Caco-2 (cell line): ENCODE data around the gene GFOD1. TPM values are rescaled to one million over a fixed set of nuclear protein-coding genes. Genes with fewer than 3 reads are reported as not detected.
A peak's percentile ranks its signal among the peaks of the same experiment; 100 is the strongest.

ENCODE experiments used
- BruUV-seq: library from RNA; stranded (reverse); fragments of 400-500 nt; replicated peaks from 2 replicates; lab custom pipeline; 2021; lab: Mats Ljungman, UMichigan
- CTCF ChIA-PET: fragments of 300-600 bp; sonication (Branson Sonifier 250); formaldehyde crosslinking; loops from one replicate; lab custom pipeline; 2022; ENCODE audit warnings: antibody characterized with exemption; lab: Charles Lee
- POLR2A ChIA-PET: fragments of 300-600 bp; sonication (Branson Sonifier 250); formaldehyde crosslinking; loops from one replicate; lab custom pipeline; 2022; ENCODE audit warnings: antibody characterized with exemption; lab: Charles Lee
- DNase-seq, 2 experiments: peaks; one replicate each; pipeline versions ENCODE4 v3.0.0 to v3.0.0-alpha.2; 2020 to 2022
- H3K27me3 ChIP-seq: replicated peaks from 2 replicates; pipeline ENCODE4 v1.6.0; 2011; ENCODE audit warnings: low read length; ENCODE audit not compliant: control insufficient read depth, insufficient read depth
- H3K36me3 ChIP-seq: 2 replicates; pipeline ENCODE4 v1.5.1; 2011; ENCODE audit warnings: low read length; ENCODE audit not compliant: control insufficient read depth, insufficient read depth
- H3K4me1 ChIP-seq: fragments of 250-450 bp; sonication (Bioruptor Pico); 2 replicates; pipeline ENCODE4 v1.5.1; 2020; ENCODE audit warnings: mild to moderate bottlenecking
- H3K4me3 ChIP-seq: 2 replicates; pipeline ENCODE4 v1.5.1; 2011; ENCODE audit warnings: low read depth, mild to moderate bottlenecking, control low read depth, low read length
- H3K9me3 ChIP-seq: fragments of 250-450 bp; sonication (Bioruptor Pico); 2 replicates; pipeline ENCODE4 v1.5.1; 2020; ENCODE audit warnings: mild to moderate bottlenecking, moderate library complexity
- H3K27ac Mint-ChIP-seq: one replicate; pipeline ENCODE4 v1.8.0; 2022; ENCODE audit warnings: mixed read lengths; ENCODE audit not compliant: unreplicated experiment
- H3K27me3 Mint-ChIP-seq: one replicate; pipeline ENCODE4 v1.8.0; 2022; ENCODE audit warnings: mixed read lengths; ENCODE audit not compliant: insufficient read depth, unreplicated experiment
- H3K36me3 Mint-ChIP-seq: one replicate; pipeline ENCODE4 v1.8.0; 2022; ENCODE audit warnings: mild to moderate bottlenecking, mixed read lengths; ENCODE audit not compliant: insufficient read depth, unreplicated experiment
- H3K4me1 Mint-ChIP-seq: one replicate; pipeline ENCODE4 v1.8.0; 2022; ENCODE audit warnings: low read depth, mixed read lengths; ENCODE audit not compliant: unreplicated experiment
- H3K4me3 Mint-ChIP-seq: one replicate; pipeline ENCODE4 v1.8.0; 2022; ENCODE audit warnings: mild to moderate bottlenecking, moderate library complexity, mixed read lengths; ENCODE audit not compliant: unreplicated experiment
- H3K9me3 Mint-ChIP-seq: one replicate; pipeline ENCODE4 v1.8.0; 2022; ENCODE audit warnings: mixed read lengths; ENCODE audit not compliant: unreplicated experiment
- CTCF ChIP-seq, 2 experiments: fragments of 200-600 bp in 1 of 2; IDR thresholded peaks; 1 replicate in 1 of 2; 2 replicates in 1 of 2; pipeline versions ENCODE4 v1.5.1 to v1.8.0; 2011 to 2022; ENCODE audit warnings: antibody characterized with exemption in 1 of 2, control low read depth in 1 of 2, inconsistent platforms in 1 of 2, low read depth in 1 of 2, low read length in 1 of 2, mild to moderate bottlenecking in 1 of 2, moderate library complexity in 1 of 2; ENCODE audit not compliant: insufficient read depth in 1 of 2, severe bottlenecking in 1 of 2, unreplicated experiment in 1 of 2
- intact Hi-C: fragments of 100-400 bp; cut with micrococcal nuclease; formaldehyde crosslinking; loops from one replicate; pipeline ENCODE4 v1.10.0; 2022; ENCODE audit not compliant: unreplicated experiment
- total RNA-seq: library from RNA; stranded (reverse); gene quantifications from 2 replicates; pipeline ENCODE4 v1.2.3, GENCODE V29; 2022

Gene GFOD1
- total RNA-seq, 1 experiment from 2014 or later, result 0.84 TPM

GRCh38 chr6:13485303-13485702, 2.1 kb downstream of the GFOD1 start:
- TF ChIP-seq CTCF (IDR thresholded peaks at IDR 0.05; ENCODE audit: insufficient read depth in 1 of 2, low read depth in 1 of 2, low read length in 1 of 2, severe bottlenecking in 1 of 2, unreplicated experiment in 1 of 2), result no peak
- CTCF ChIA-PET, result no interaction called here
- no peaks in the 10 kb centered on the region for H3K36me3 Mint-ChIP-seq
- H3K9me3 Mint-ChIP-seq, result no peaks in the 10 kb centered on the region
- intact Hi-C loops, result loop anchor here (5.0 kb wide), 1 partner anchor 87 kb away; the partner anchor contains the start of gene SIRT5
- H3K4me1 Mint-ChIP-seq, result peaks cover 7% of the 10 kb centered on the region
- Histone ChIP-seq H3K4me1 (peaks cover 4% of the 10 kb centered on the region; the same call in 1 of the 2 replicates), H3K36me3 (no peaks in the 10 kb centered on the region), H3K4me3 (no peak overlapping the region), H3K27me3 (peaks cover 4% of the 10 kb centered on the region; the same call in 1 of the 2 replicates), H3K9me3 (no peaks in the 10 kb centered on the region)
- no peak overlapping the region for H3K27ac Mint-ChIP-seq
- H3K4me3 Mint-ChIP-seq, result peak overlapping the region; percentile 78
- no peak for DNase-seq
- H3K27me3 Mint-ChIP-seq, result peaks cover 30% of the 10 kb centered on the region
- BruUV-seq, result no TSS peak
- POLR2A ChIA-PET, result no interaction called here

GRCh38 chr6:13484827-13485226, 2.6 kb downstream of the GFOD1 start:
- no TSS peak for BruUV-seq
- DNase-seq, result no peak
- Mint-ChIP-seq H3K36me3 (no peaks in the 10 kb centered on the region), H3K27me3 (peaks cover 27% of the 10 kb centered on the region), H3K4me1 (peaks cover 7% of the 10 kb centered on the region), H3K27ac (no peak overlapping the region), H3K9me3 (no peaks in the 10 kb centered on the region), H3K4me3 (no peak overlapping the region)
- ChIA-PET POLR2A (no interaction called here), CTCF (no interaction called here)
- H3K27me3 ChIP-seq, result peaks cover 4% of the 10 kb centered on the region; the same call in 1 of the 2 replicates
- peaks cover 4% of the 10 kb centered on the region; the same call in 1 of the 2 replicates for H3K4me1 ChIP-seq
- intact Hi-C loops, result loop anchor here (5.0 kb wide), 1 partner anchor 87 kb away; the partner anchor contains the start of gene SIRT5
- no peaks in the 10 kb centered on the region for H3K9me3 ChIP-seq
- no peak for TF ChIP-seq CTCF (IDR thresholded peaks at IDR 0.05; ENCODE audit: insufficient read depth in 1 of 2, low read depth in 1 of 2, low read length in 1 of 2, severe bottlenecking in 1 of 2, unreplicated experiment in 1 of 2)
- no peak overlapping the region for H3K4me3 ChIP-seq
- H3K36me3 ChIP-seq, result no peaks in the 10 kb centered on the region

GRCh38 chr6:13484138-13484708, 3.2 kb downstream of the GFOD1 start:
- Histone ChIP-seq H3K27me3 (peaks cover 4% of the 10 kb centered on the region; the same call in 1 of the 2 replicates), H3K4me3 (no peak overlapping the region), H3K36me3 (no peaks in the 10 kb centered on the region), H3K9me3 (no peaks in the 10 kb centered on the region), H3K4me1 (peaks cover 4% of the 10 kb centered on the region; the same call in 1 of the 2 replicates)
- H3K27ac Mint-ChIP-seq, result no peak overlapping the region
- H3K27me3 Mint-ChIP-seq, result peaks cover 27% of the 10 kb centered on the region
- no TSS peak for BruUV-seq
- intact Hi-C loops, result no loop called here
- ChIA-PET POLR2A (no interaction called here), CTCF (interaction anchor here (0.6 kb wide), 1 partner anchor 110 kb away, joined by 3 read pairs; no protein-coding TSS in a partner anchor)
- no peaks in the 10 kb centered on the region for H3K36me3 Mint-ChIP-seq
- no peak overlapping the region for H3K4me3 Mint-ChIP-seq
- DNase-seq, result no peak
- H3K9me3 Mint-ChIP-seq, result no peaks in the 10 kb centered on the region
- no peak for TF ChIP-seq CTCF (IDR thresholded peaks at IDR 0.05; ENCODE audit: insufficient read depth in 1 of 2, low read depth in 1 of 2, low read length in 1 of 2, severe bottlenecking in 1 of 2, unreplicated experiment in 1 of 2)
- peaks cover 7% of the 10 kb centered on the region for H3K4me1 Mint-ChIP-seq
